Measurements from ENCODE around the gene CNKSR3. TPM values are rescaled to one million over a fixed set of nuclear protein-coding genes. Genes with fewer than 3 reads are reported as not detected.

Gene CNKSR3
- total RNA-seq, 1 donor from 2014 or later: 10.3 TPM

GRCh38 chr6:154370545-154370944 is 139.9 kb downstream of the CNKSR3 start:
- peak; percentile 64 for TF ChIP-seq CTCF (conservative IDR thresholded peaks at IDR 0.05; ENCODE audit: low read depth, low read length)
- no peak overlapping the region for H3K4me3 ChIP-seq (ENCODE audit: low read depth, low read length)
- DNase-seq (ENCODE audit: low read depth): no peak

- no peak overlapping the region for H3K4me3 ChIP-seq (ENCODE audit: low read depth, low read length)
- TF ChIP-seq CTCF (conservative IDR thresholded peaks at IDR 0.05; ENCODE audit: low read depth, low read length): no peak
- no peak for DNase-seq (ENCODE audit: low read depth)
Measured at GRCh38 chr6:154367839-154368695, 142.4 kb downstream of the CNKSR3 start.

GRCh38 chr6:154367336-154367735 is 143.1 kb downstream of the CNKSR3 start:
- no peak for TF ChIP-seq CTCF (conservative IDR thresholded peaks at IDR 0.05; ENCODE audit: low read depth, low read length)
- DNase-seq (ENCODE audit: low read depth): no peak
- no peak overlapping the region for H3K4me3 ChIP-seq (ENCODE audit: low read depth, low read length)

- H3K4me3 ChIP-seq (ENCODE audit: low read depth, low read length): no peak overlapping the region
- no peak for DNase-seq (ENCODE audit: low read depth)
- TF ChIP-seq CTCF (conservative IDR thresholded peaks at IDR 0.05; ENCODE audit: low read depth, low read length): no peak
Measured at GRCh38 chr6:154363821-154364220, 146.7 kb downstream of the CNKSR3 start.

- no peak for DNase-seq (ENCODE audit: low read depth)
- no peak overlapping the region for H3K4me3 ChIP-seq (ENCODE audit: low read depth, low read length)
- no peak for TF ChIP-seq CTCF (conservative IDR thresholded peaks at IDR 0.05; ENCODE audit: low read depth, low read length)
Measured at GRCh38 chr6:154361476-154361875, 149.0 kb downstream of the CNKSR3 start.

- no peak for DNase-seq (ENCODE audit: low read depth)
- TF ChIP-seq CTCF (conservative IDR thresholded peaks at IDR 0.05; ENCODE audit: low read depth, low read length): no peak
- H3K4me3 ChIP-seq (ENCODE audit: low read depth, low read length): no peak overlapping the region
Measured at GRCh38 chr6:154360476-154360875, 150.0 kb downstream of the CNKSR3 start.

- H3K4me3 ChIP-seq (ENCODE audit: low read depth, low read length): no peak overlapping the region
- no peak for TF ChIP-seq CTCF (conservative IDR thresholded peaks at IDR 0.05; ENCODE audit: low read depth, low read length)
- no peak for DNase-seq (ENCODE audit: low read depth)
Measured at GRCh38 chr6:154359679-154360078, 150.8 kb downstream of the CNKSR3 start.
